22Rv1 (cell line): ENCODE results near the gene PPIH.

Experiments used
- CTCF ChIP-seq: fragments of 450-650 bp; IDR thresholded peaks from 2 replicates; pipeline ENCODE4 v1.5.1; 2017; ENCODE audit warnings: mild to moderate bottlenecking
- ZFX ChIP-seq: fragments of 450-650 bp; IDR thresholded peaks from 2 replicates; pipeline ENCODE4 v1.6.1; 2017; ENCODE audit warnings: antibody characterized with exemption, borderline replicate concordance

- TF ChIP-seq CTCF (0 out of 2 replicates have a peak, but pooled peaks have one; percentile 18), ZFX (no peak)
Measured at GRCh38 chr1:42657981-42658876, at the start of gene PPIH.
